HEK293T (cell line): Measurements from ENCODE around the gene PPP4C.
"Not testable (repeated sequence)": the region's sequence is repeated elsewhere in the genome, so short reads cannot be mapped to it uniquely, and the experiment has no call there.

Experiments
- CTCF ChIA-PET: fragments of 350-600 bp; formaldehyde crosslinking; extraction: SDS; loops from one replicate; lab custom pipeline; 2021; ENCODE audit warnings: antibody characterized with exemption, inconsistent platforms; lab: Yijun Ruan, JAX
- POLR2A ChIA-PET: fragments of 350-600 bp; formaldehyde crosslinking; extraction: SDS; loops from one replicate; lab custom pipeline; 2020; ENCODE audit warnings: antibody characterized with exemption, inconsistent platforms; lab: Yijun Ruan, JAX
- DNase-seq: peaks from one replicate; pipeline ENCODE4 v3.0.0; 2012; ENCODE audit warnings: mixed read lengths; ENCODE audit errors: extremely low spot score
- ARNT ChIP-seq: fragments of 450-650 bp; IDR thresholded peaks from 2 replicates; pipeline ENCODE4 v1.6.1; 2017; ENCODE audit warnings: mild to moderate bottlenecking
- BHLHE40 ChIP-seq: fragments of 450-650 bp; IDR thresholded peaks from 2 replicates; pipeline ENCODE4 v1.6.1; 2016; ENCODE audit warnings: mild to moderate bottlenecking, moderate library complexity, borderline replicate concordance
- CTBP1 ChIP-seq: fragments of 450-650 bp; IDR thresholded peaks from 2 replicates; pipeline ENCODE4 v1.6.1; 2016; ENCODE audit warnings: borderline replicate concordance
- ELF4 ChIP-seq: fragments of 450-650 bp; IDR thresholded peaks from 2 replicates; pipeline ENCODE4 v1.6.1; 2017; ENCODE audit warnings: antibody characterized with exemption
- FOXA1 ChIP-seq: fragments of 450-650 bp; IDR thresholded peaks from 2 replicates; pipeline ENCODE4 v1.6.1; 2016; ENCODE audit warnings: mild to moderate bottlenecking
- FOXK2 ChIP-seq: fragments of 450-650 bp; IDR thresholded peaks from 2 replicates; pipeline ENCODE4 v1.6.1; 2016; ENCODE audit warnings: mild to moderate bottlenecking
- FOXM1 ChIP-seq: fragments of 450-650 bp; IDR thresholded peaks from 2 replicates; pipeline ENCODE4 v1.6.1; 2017; ENCODE audit warnings: mild to moderate bottlenecking, borderline replicate concordance
- HDGF ChIP-seq: fragments of 450-650 bp; IDR thresholded peaks from 2 replicates; pipeline ENCODE4 v1.6.1; 2017; ENCODE audit warnings: antibody characterized with exemption, borderline replicate concordance
- L3MBTL2 ChIP-seq: fragments of 450-650 bp; conservative IDR thresholded peaks from 2 replicates; pipeline ENCODE4 v1.6.1; 2016; ENCODE audit warnings: mild to moderate bottlenecking
- LEF1 ChIP-seq: fragments of 450-650 bp; IDR thresholded peaks from 2 replicates; pipeline ENCODE4 v1.6.1; 2017; ENCODE audit warnings: mild to moderate bottlenecking, borderline replicate concordance
- NFRKB ChIP-seq: fragments of 450-650 bp; IDR thresholded peaks from 2 replicates; pipeline ENCODE4 v1.6.1; 2016; ENCODE audit warnings: mild to moderate bottlenecking, moderate library complexity
- SP1 ChIP-seq: fragments of 450-650 bp; IDR thresholded peaks from 2 replicates; pipeline ENCODE4 v1.6.1; 2017
- SUZ12 ChIP-seq: fragments of 450-650 bp; IDR thresholded peaks from 2 replicates; pipeline ENCODE4 v1.6.1; 2016; ENCODE audit warnings: mild to moderate bottlenecking
- TARDBP ChIP-seq: fragments of 450-650 bp; IDR thresholded peaks from 2 replicates; pipeline ENCODE4 v1.6.1; 2016
- ZNF384 ChIP-seq: fragments of 450-650 bp; IDR thresholded peaks from 2 replicates; pipeline ENCODE4 v1.6.1; 2016
- TF ChIP-seq, protein P1 (sequence below): fragments of 450-650 bp; IDR thresholded peaks from 2 replicates; pipeline ENCODE4 v1.6.1; 2016

PPP4C gene

DNA sequence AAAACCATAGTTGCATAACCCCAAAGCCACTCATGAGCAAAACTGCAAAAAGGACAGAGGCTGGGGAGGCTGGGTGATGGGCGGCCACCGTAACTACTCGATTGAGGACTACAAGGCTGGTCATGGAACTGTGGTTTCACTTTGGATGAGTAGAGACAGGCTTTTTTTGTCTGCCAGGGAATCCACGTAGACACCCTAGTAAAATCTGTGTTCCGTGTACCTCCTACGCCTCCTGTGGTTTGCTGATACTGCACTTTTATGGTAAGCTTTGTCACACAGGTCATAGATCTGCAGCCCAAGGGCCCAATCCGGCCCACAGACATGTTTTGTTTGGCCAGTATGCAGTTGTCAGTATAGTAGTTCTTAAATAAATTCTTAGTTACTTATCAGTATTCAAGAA, 42.5 kb upstream of the PPP4C start:
- CTCF ChIA-PET, result interaction anchor here (0.9 to 1.7 kb wide), 3 partner anchors 14 to 72 kb away, joined by 3 to 6 read pairs (median 3); partner anchors contain the start of gene TMEM219

DNA sequence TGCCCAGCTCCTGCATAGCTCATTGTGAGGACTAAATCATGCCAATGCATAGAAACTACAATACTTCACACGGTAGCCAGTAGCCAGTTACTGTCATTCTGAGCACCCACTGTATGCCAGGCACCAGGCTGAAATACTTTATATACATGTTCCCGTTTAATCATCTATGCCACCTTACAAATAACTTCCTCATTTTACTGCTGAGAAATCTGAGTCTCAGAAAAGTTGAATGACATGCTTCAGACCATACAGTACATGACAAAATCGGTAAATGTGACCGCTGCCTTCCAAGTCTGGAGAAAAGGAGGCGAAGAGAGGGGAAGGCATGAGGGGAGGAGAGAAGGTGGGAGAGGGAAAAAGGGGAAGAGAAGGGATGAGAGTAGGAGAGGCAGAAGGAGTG, 35.6 kb upstream of the PPP4C start:
- TF ChIP-seq FOXA1 (no peak), HDGF (no peak), SUZ12 (no peak), ZNF384 (no peak), FOXM1 (no peak), SP1 (no peak)
- ChIA-PET POLR2A (interaction anchor here (1.2 to 1.6 kb wide), 3 partner anchors 9 to 25 kb away, joined by 3 to 8 read pairs (median 5); partner anchors contain the start of gene ALDOA), CTCF (interaction anchor here (1.5 to 2.3 kb wide), 2 partner anchors 8 to 15 kb away, joined by 6 to 10 read pairs; partner anchors contain the start of gene TLCD3B)
- no peak for DNase-seq

More for the DNA sequence above, 42.5 kb upstream of the PPP4C start:
- no peak for DNase-seq
- TF ChIP-seq ARNT (no peak), ZNF384 (no peak), FOXA1 (no peak), SUZ12 (no peak), ELF4 (no peak), HDGF (no peak), L3MBTL2 (no peak), BHLHE40 (no peak)
- TF ChIP-seq, protein P1, sequence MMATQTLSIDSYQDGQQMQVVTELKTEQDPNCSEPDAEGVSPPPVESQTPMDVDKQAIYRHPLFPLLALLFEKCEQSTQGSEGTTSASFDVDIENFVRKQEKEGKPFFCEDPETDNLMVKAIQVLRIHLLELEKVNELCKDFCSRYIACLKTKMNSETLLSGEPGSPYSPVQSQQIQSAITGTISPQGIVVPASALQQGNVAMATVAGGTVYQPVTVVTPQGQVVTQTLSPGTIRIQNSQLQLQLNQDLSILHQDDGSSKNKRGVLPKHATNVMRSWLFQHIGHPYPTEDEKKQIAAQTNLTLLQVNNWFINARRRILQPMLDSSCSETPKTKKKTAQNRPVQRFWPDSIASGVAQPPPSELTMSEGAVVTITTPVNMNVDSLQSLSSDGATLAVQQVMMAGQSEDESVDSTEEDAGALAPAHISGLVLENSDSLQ, result no peak
- POLR2A ChIA-PET, result interaction anchor here (1.3 to 2.9 kb wide), 3 partner anchors 10 to 107 kb away, joined by 5 to 11 read pairs (median 7); partner anchors contain the start of gene KCTD13

DNA sequence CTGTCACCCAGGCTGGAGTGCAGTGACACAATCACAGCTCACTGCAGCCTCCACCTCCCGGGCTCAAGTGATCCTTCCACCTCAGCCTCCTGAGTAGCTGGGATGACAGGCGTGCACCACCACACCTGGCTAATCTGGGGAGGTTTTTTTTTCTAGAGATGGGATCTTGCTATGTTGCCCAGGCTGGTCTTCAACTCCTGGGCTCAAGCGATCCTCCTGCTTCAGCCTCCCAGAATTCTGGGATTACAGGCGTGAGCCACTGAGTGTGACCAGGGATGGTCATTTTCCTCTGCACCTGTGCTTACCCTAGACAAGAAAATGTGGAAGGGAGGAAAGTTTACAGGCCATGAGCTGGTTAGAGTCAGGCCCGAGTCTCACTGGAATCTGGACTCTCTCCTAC, 35.1 kb upstream of the PPP4C start:
- POLR2A ChIA-PET, result interaction anchor here (1.2 to 1.6 kb wide), 4 partner anchors 9 to 143 kb away, joined by 3 to 8 read pairs (median 3); partner anchors contain the start of genes ALDOA and CORO1A
- CTCF ChIA-PET, result interaction anchor here (1.5 to 2.3 kb wide), 2 partner anchors 9 to 14 kb away, joined by 6 to 10 read pairs; partner anchors contain the start of gene TLCD3B
- not testable (repeated sequence) for DNase-seq

DNA sequence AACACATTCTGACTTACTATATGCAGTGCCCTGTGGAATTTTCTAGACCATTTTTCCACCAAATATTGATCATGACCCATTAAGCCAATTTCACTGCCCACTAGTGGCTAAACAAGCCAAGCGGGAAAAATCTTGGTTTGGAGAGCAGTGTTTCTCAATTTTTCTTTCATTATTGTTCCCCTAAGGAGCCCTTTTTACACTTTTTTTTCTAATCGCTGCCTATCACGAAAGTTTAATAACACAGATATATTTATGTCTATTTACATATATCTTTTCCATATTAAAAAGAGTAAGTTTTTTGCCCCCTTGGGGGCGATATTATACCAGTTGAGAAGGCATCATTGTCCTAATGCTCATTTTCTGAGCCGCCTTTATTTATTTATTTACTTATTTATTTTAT, 34.0 kb upstream of the PPP4C start:
- POLR2A ChIA-PET, result interaction anchor here (1.2 kb wide), 3 partner anchors 24 to 142 kb away, joined by 3 to 4 read pairs (median 3); partner anchors contain the start of genes ALDOA, CORO1A and TBX6
- no peak for TF ChIP-seq HDGF
- peak; percentile 60; the same call in 1 of the 2 replicates for TF ChIP-seq ZNF384
- no peak for TF ChIP-seq FOXK2
- no peak for TF ChIP-seq ARNT
- TF ChIP-seq FOXM1, result no peak
- no peak for TF ChIP-seq TARDBP
- no peak for TF ChIP-seq FOXA1
- TF ChIP-seq NFRKB, result no peak
- TF ChIP-seq, protein P1, result no peak
- CTCF ChIA-PET, result interaction anchor here (0.6 to 2.3 kb wide), 7 partner anchors 10 to 193 kb away, joined by 3 to 10 read pairs (median 4); partner anchors contain the start of genes TBX6 and TLCD3B
- no peak for DNase-seq

DNA sequence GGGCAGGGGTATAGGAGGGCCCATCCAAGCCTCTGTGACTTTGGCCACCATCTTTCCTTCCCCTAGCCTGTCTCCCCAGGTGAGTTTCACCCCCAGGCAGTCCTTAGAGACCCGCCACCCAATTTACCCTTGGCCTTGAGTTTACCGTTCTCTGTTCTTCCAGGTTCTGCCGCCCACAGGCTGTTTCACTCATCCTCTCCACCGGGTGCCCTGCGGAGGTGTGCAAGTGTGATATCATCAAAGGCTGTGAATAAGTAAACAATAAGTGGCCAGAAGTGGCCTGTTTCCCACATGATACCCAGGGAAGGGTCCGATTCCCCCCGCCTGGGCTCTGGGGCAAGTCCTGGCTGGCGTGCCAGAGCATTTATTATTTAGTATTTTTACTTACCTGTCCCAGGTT, 29.6 kb upstream of the PPP4C start:
- CTCF ChIA-PET, result interaction anchor here (0.6 kb wide), 1 partner anchor 322 kb away, joined by 3 read pairs; no protein-coding TSS in a partner anchor
- DNase-seq, result no peak
- POLR2A ChIA-PET, result interaction anchor here (0.6 kb wide), 1 partner anchor 44 kb away, joined by 3 read pairs; no protein-coding TSS in a partner anchor
- TF ChIP-seq SP1 (no peak), LEF1 (no peak), ELF4 (no peak), TARDBP (no peak), HDGF (no peak), BHLHE40 (no peak), FOXK2 (no peak), NFRKB (no peak), FOXA1 (no peak), SUZ12 (no peak), CTBP1 (no peak), FOXM1 (no peak), ARNT (no peak)
- TF ChIP-seq, protein P1, result no peak

DNA sequence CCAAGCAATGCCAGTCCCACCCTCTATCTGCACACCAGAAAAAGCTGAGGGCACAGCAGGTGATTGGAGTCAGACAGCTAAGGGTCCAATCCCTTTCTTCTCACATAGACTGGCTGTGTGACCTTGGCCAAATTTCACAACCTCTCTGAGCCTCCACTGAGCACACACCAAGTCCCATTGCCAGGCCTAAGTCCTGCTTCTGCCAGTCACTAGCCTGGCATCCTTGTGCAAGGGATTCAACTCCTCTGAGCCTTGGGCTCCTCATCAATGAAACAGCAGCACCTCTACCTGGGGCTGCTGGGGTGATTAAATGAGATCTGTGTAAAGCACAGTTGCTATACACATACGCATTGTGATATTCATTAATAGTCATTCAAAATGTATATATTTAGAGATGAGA, 29.2 kb upstream of the PPP4C start:
- no peak for DNase-seq
- no peak for TF ChIP-seq FOXA1
- TF ChIP-seq, protein P1, result no peak
- no peak for TF ChIP-seq LEF1
- no peak for TF ChIP-seq ZNF384
- no peak for TF ChIP-seq BHLHE40
- TF ChIP-seq ELF4, result no peak
- TF ChIP-seq FOXM1, result no peak
- no peak for TF ChIP-seq HDGF
- TF ChIP-seq NFRKB, result no peak
- no peak for TF ChIP-seq ARNT
- no peak for TF ChIP-seq L3MBTL2
- no peak for TF ChIP-seq CTBP1
- no peak for TF ChIP-seq FOXK2
- no peak for TF ChIP-seq SUZ12
- no peak for TF ChIP-seq SP1
- TF ChIP-seq TARDBP, result no peak
- POLR2A ChIA-PET, result no interaction called here
- CTCF ChIA-PET, result interaction anchor here (0.5 to 0.6 kb wide), 3 partner anchors 46 to 322 kb away, joined by 3 read pairs; no protein-coding TSS in a partner anchor
